Heart left ventricle (tissue), 16 donors: ENCODE results near the gene HSPBP1. TPM values are rescaled to one million over a fixed set of nuclear protein-coding genes. Genes with fewer than 3 reads are reported as not detected.

Source experiments
- ATAC-seq, 4 donors: fragments of 200-7000 bp; cut with Tn5 transposase; one replicate each; pipeline ENCODE4 v1.9.1; 2020 to 2022; ENCODE audit warnings: moderate library complexity in 4 of 4, mild to moderate bottlenecking in 3 of 4, moderate number of reproducible peaks in 1 of 4
- DNase-seq, 5 donors: peaks; one replicate each; pipeline ENCODE4 v3.0.0-alpha.2; 2020
- H3K27ac ChIP-seq, 12 donors: fragments of 200-600 bp; sonication (generic) in 4 of 12; one replicate each; pipeline versions ENCODE4 v1.5.0 to v1.8.0; 2016 to 2022; ENCODE audit warnings: mild to moderate bottlenecking in 2 of 12
- H3K27me3 ChIP-seq, 9 donors: fragments of 200-600 bp; sonication (generic) in 2 of 9; one replicate each; pipeline versions ENCODE4 v1.5.1 to v1.8.0; 2016 to 2022; ENCODE audit warnings: mild to moderate bottlenecking in 3 of 9
- H3K36me3 ChIP-seq, 9 donors: fragments of 200-600 bp; sonication (generic) in 2 of 9; one replicate each; pipeline versions ENCODE4 v1.5.0 to v1.8.0; 2018 to 2022; ENCODE audit warnings: mild to moderate bottlenecking in 2 of 9
- H3K4me1 ChIP-seq, 12 donors: fragments of 200-600 bp; sonication (generic) in 4 of 12; one replicate each; pipeline versions ENCODE4 v1.5.0 to v1.8.0; 2016 to 2022; ENCODE audit warnings: mild to moderate bottlenecking in 3 of 12
- H3K4me3 ChIP-seq, 12 donors: fragments of 200-600 bp; sonication (generic) in 4 of 12; one replicate each; pipeline versions ENCODE4 v1.5.0 to v1.8.0; 2017 to 2022; ENCODE audit warnings: mild to moderate bottlenecking in 9 of 12, moderate library complexity in 4 of 12
- H3K9me3 ChIP-seq, 12 donors: fragments of 200-600 bp; sonication (generic) in 4 of 12; one replicate each; pipeline versions ENCODE4 v1.5.0 to v1.8.0; 2016 to 2022; ENCODE audit warnings: mild to moderate bottlenecking in 1 of 12
- CTCF ChIP-seq, 12 donors: fragments of 200-600 bp; sonication (generic) in 4 of 12; IDR thresholded peaks; one replicate each; pipeline versions ENCODE4 v1.5.0 to v1.8.0; 2018 to 2022; ENCODE audit warnings: antibody characterized with exemption in 12 of 12, mild to moderate bottlenecking in 5 of 12
- POLR2A ChIP-seq, 2 donors: fragments of 450-650 bp; IDR thresholded peaks; one replicate each; pipeline ENCODE4 v1.6.1; 2017; ENCODE audit warnings: antibody characterized with exemption in 2 of 2, mild to moderate bottlenecking in 2 of 2, moderate library complexity in 2 of 2
- WGBS, 4 donors: extraction: QIAGEN DNeasy Blood & Tissue Kit in 2 of 4; methylation state at CpG; one replicate each; pipeline versions ENCODE4 v1.1.5 to v1.1.7; 2013 to 2018; 5-methylcytosine and 5-hydroxymethylcytosine counted together
- intact Hi-C, 10 donors: fragments of 100-400 bp; cut with DNase I; formaldehyde crosslinking; loops; one replicate each; pipeline versions ENCODE4 v1.11.1 to v1.14.2; 2022
- polyA plus RNA-seq, 2 donors: library from polyadenylated mRNA; stranded (reverse); fragments of 200-250 nt; gene quantifications; one replicate each; pipeline ENCODE4 v1.2.3, GENCODE V29; 2013
- total RNA-seq, 9 donors: library from RNA; depleted of rRNA in 2 of 9; stranded (reverse); fragments of >200 nt in 2 of 9; fragmentation: NEBNext Ultra II Directional in 3 of 9; extraction: Animal tissue kit (Norgen Biotek cat#: 25700) in 3 of 9; gene quantifications; one replicate each; pipeline versions ENCODE4 v1.1.0 to v1.2.4, GENCODE V29; 2016 to 2023
- donor health status: ischemic (EF 13 %, LVEDD 7.1; RV severe dilation, severe dysfunction).
- donor health status: healthy with polysubstance abuse.
- donor health status: DM: no; HTN: yes; CAD: no.
- donor health status: DM: no; HTN: no; CAD: no.
- donor health status: ischemic (EF 25% LVEDD 6.9; RV normal size, moderate dysfunction).
- donor health status: ischemic (EF 25% LVEDD 5.7; RV mildly dilated, moderate dysfunction).
- donor health status: healthy.
- donor health status: DM: yes; HTN: yes; CAD: no.
- donor health status: ischemic (EF 35%, LVEDD 5.7; RV mildly dilated, moderate dysfunction).
- donor health status: nonischemic (EF 11% LVEDD 7.7; RV severe dilation, severe dysfunction).
- donor health status: DM: yes; HTN: yes; CAD: no.
- donor health status: PGD.
- donor health status: ischemic (EF 29% LVEDD 5.4; RV normal size, mild dysfunction).
- donor health status: nonischemic (EF 23%, LVEDD 6.1; RV moderate dilation, normal function).

Gene HSPBP1
- total and polyA plus RNA-seq, 11 donors: 25.7 to 76.0 (median 32.9) TPM

- Histone ChIP-seq H3K4me3 (peak overlapping the region in 2 of 12 donors; percentile 26 to 57), H3K9me3 (no peaks in the 10 kb centered on the region), H3K27me3 (peaks cover 0 to 8% (median 0%) of the 10 kb centered on the region in 9 donors), H3K4me1 (peaks cover 0 to 12% (median 0%) of the 10 kb centered on the region in 12 donors), H3K27ac (peak overlapping the region in 3 of 12 donors; percentile 19 to 91 (median 52)), H3K36me3 (no peaks in the 10 kb centered on the region)
- ATAC-seq (no peak), DNase-seq (no peak)
- intact Hi-C loops: no loop called here
- TF ChIP-seq CTCF (IDR thresholded peaks at IDR 0.05): no peak
- no peak for TF ChIP-seq POLR2A (IDR thresholded peaks at IDR 0.05)
- 67 to 80% (median 79%) methylated on average over 6 of the region's 6 CpGs for WGBS, 4 donors
Observed at GRCh38 chr19:55324662-55325061, 44.8 kb upstream of the HSPBP1 start.

- Histone ChIP-seq H3K27ac (peak overlapping the region in 1 of 12 donors; percentile 91), H3K4me1 (peaks cover 0 to 9% (median 0%) of the 10 kb centered on the region in 12 donors), H3K4me3 (peak overlapping the region in 1 of 12 donors; percentile 47), H3K27me3 (peaks cover 0 to 9% (median 0%) of the 10 kb centered on the region in 9 donors), H3K36me3 (no peaks in the 10 kb centered on the region), H3K9me3 (no peaks in the 10 kb centered on the region)
- 49 to 58% (median 55%) methylated on average over 12 of the region's 12 CpGs for WGBS, 4 donors
- TF ChIP-seq CTCF (IDR thresholded peaks at IDR 0.05) (no peak), POLR2A (IDR thresholded peaks at IDR 0.05) (no peak)
- no peak for DNase-seq
- intact Hi-C loops: no loop called here
- ATAC-seq: no peak
Observed at GRCh38 chr19:55322204-55322885, 42.4 kb upstream of the HSPBP1 start.

- peaks cover 0 to 4% (median 0%) of the 10 kb centered on the region in 9 donors for H3K36me3 ChIP-seq
- peak overlapping the region in 1 of 12 donors; percentile 47 for H3K4me3 ChIP-seq
- intact Hi-C loops: no loop called here
- DNase-seq (no peak), ATAC-seq (peak in 1 of 4 donors; percentile 13)
- 69 to 82% (median 73%) methylated on average over 5 to 9 of the region's 9 CpGs for whole genome bisulfite sequencing, 4 donors
- H3K4me1 ChIP-seq: peaks cover 0 to 7% (median 0%) of the 10 kb centered on the region in 12 donors
- no peak for TF ChIP-seq CTCF (IDR thresholded peaks at IDR 0.05)
- TF ChIP-seq POLR2A (IDR thresholded peaks at IDR 0.05): no peak
- no peak overlapping the region for H3K27ac ChIP-seq
- peaks cover 0 to 9% (median 0%) of the 10 kb centered on the region in 9 donors for H3K27me3 ChIP-seq
- no peaks in the 10 kb centered on the region for H3K9me3 ChIP-seq
Observed at GRCh38 chr19:55321466-55322137, 41.7 kb upstream of the HSPBP1 start.

GRCh38 chr19:55320844-55321419 lies 41.0 kb upstream of the HSPBP1 start:
- no peak for TF ChIP-seq POLR2A (IDR thresholded peaks at IDR 0.05)
- 79 to 85% (median 81%) methylated on average over 7 to 8 of the region's 8 CpGs for WGBS, 4 donors
- ATAC-seq: no peak
- Histone ChIP-seq H3K36me3 (peaks cover 0 to 6% (median 0%) of the 10 kb centered on the region in 9 donors), H3K4me1 (peaks cover 0 to 7% (median 0%) of the 10 kb centered on the region in 12 donors), H3K9me3 (peaks cover 0 to 2% (median 0%) of the 10 kb centered on the region in 12 donors), H3K4me3 (no peak overlapping the region), H3K27me3 (peaks cover 0 to 9% (median 0%) of the 10 kb centered on the region in 9 donors), H3K27ac (no peak overlapping the region)
- intact Hi-C loops: no loop called here
- DNase-seq: no peak
